ENCODE measurements around the gene NUMA1. TPM values are rescaled to one million over a fixed set of nuclear protein-coding genes. Genes with fewer than 3 reads are reported as not detected.

The NUMA1 gene
- total RNA-seq, 2 donors from 2014 or later: 102 to 130 TPM

GRCh38 chr11:71990701-71991100, 89.6 kb downstream of the NUMA1 start:
- no peak overlapping the region for H3K27ac ChIP-seq
- TF ChIP-seq, protein P1, sequence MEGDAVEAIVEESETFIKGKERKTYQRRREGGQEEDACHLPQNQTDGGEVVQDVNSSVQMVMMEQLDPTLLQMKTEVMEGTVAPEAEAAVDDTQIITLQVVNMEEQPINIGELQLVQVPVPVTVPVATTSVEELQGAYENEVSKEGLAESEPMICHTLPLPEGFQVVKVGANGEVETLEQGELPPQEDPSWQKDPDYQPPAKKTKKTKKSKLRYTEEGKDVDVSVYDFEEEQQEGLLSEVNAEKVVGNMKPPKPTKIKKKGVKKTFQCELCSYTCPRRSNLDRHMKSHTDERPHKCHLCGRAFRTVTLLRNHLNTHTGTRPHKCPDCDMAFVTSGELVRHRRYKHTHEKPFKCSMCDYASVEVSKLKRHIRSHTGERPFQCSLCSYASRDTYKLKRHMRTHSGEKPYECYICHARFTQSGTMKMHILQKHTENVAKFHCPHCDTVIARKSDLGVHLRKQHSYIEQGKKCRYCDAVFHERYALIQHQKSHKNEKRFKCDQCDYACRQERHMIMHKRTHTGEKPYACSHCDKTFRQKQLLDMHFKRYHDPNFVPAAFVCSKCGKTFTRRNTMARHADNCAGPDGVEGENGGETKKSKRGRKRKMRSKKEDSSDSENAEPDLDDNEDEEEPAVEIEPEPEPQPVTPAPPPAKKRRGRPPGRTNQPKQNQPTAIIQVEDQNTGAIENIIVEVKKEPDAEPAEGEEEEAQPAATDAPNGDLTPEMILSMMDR (IDR thresholded peaks at IDR 0.05): no peak
- no peak for DNase-seq (ENCODE audit: low spot score)

DNA sequence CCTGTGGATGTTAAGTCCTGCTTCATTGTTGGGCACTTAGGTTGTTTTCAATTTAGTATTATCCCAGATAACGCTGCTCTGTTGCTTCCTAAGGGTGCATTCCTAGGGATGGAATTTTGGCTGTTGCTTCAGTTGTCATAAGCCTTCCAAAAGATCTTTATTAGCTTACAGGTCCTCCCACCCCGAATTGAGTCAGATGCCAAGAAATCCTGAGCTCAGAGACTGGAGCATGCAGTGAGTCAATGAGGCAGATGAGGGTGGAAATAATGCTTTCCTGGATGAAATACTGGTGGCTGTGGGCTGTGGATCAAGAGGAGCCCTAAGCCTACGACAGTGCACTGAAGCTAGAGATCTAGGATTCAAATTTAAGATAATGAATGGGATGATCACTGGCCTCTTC, 92.3 kb downstream of the NUMA1 start:
- Histone ChIP-seq H3K27me3 (no peaks in the 10 kb centered on the region), H3K9me3 (no peaks in the 10 kb centered on the region), H3K36me3 (peaks cover 15% of the 10 kb centered on the region), H3K27ac (no peak overlapping the region), H3K4me1 (peaks cover 0 to 4% of the 10 kb centered on the region in 2 donors), H3K4me3 (no peak overlapping the region)
- no peak for DNase-seq (ENCODE audit: low spot score)
- TF ChIP-seq, protein P1 (IDR thresholded peaks at IDR 0.05): no peak

More at GRCh38 chr11:71990701-71991100, 89.6 kb downstream of the NUMA1 start:
- no peaks in the 10 kb centered on the region for H3K27me3 ChIP-seq
- H3K36me3 ChIP-seq: peaks cover 4% of the 10 kb centered on the region
- peaks cover 0 to 4% of the 10 kb centered on the region in 2 donors for H3K4me1 ChIP-seq
- no peak overlapping the region for H3K4me3 ChIP-seq
- no peaks in the 10 kb centered on the region for H3K9me3 ChIP-seq

DNA sequence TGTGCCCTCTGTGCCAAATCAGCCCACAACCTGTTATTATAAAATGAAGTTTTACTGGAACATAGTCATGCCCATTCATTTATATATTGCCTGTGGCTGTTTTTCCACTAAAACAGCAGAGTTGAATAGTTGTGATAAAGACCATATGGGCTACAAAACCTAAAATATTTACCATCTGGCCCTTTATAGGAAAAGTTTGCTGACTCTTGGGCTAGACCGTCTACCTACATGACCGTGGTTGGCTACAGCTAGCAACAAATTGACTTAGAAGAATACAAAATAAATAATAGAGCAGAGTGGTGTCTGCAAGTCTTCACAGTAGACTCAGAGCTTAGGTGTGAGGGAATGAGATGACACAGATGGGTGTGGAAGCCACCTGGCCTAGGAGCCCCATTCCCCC, 92.8 kb downstream of the NUMA1 start:
- TF ChIP-seq, protein P1 (IDR thresholded peaks at IDR 0.05): no peak
- H3K4me3 ChIP-seq: no peak overlapping the region
- H3K27me3 ChIP-seq: no peaks in the 10 kb centered on the region
- no peaks in the 10 kb centered on the region for H3K9me3 ChIP-seq
- DNase-seq (ENCODE audit: low spot score): no peak
- H3K4me1 ChIP-seq: peaks cover 0 to 4% of the 10 kb centered on the region in 2 donors
- peaks cover 16% of the 10 kb centered on the region for H3K36me3 ChIP-seq
- H3K27ac ChIP-seq: no peak overlapping the region

GRCh38 chr11:71986131-71986530, 94.2 kb downstream of the NUMA1 start:
- Histone ChIP-seq H3K36me3 (peaks cover 16% of the 10 kb centered on the region), H3K27ac (no peak overlapping the region)
- no peak for DNase-seq (ENCODE audit: low spot score)

DNA sequence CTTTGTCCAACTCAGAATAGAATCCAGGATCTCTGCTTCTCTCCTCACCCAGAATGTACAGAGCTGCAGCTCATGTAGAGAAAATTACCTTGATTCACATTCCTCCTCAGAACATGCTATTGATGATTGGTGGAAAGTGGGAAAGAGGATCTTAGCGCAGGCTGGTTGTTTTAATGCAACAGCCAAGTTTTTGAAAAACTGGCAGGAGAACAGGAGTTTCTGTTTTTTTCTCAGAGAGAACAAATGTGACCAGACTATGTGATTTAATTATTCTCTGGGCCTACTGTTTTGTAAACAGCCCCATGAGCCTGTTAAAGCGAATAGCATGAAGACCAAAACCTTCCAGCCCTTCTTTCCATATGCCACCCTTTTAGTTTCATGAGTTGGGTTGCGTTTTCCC, 100.7 kb downstream of the NUMA1 start:
- no peaks in the 10 kb centered on the region for H3K27me3 ChIP-seq

More at GRCh38 chr11:71986131-71986530, 94.2 kb downstream of the NUMA1 start:
- TF ChIP-seq, protein P1 (IDR thresholded peaks at IDR 0.05): no peak
- Histone ChIP-seq H3K4me3 (no peak overlapping the region), H3K27me3 (no peaks in the 10 kb centered on the region), H3K9me3 (no peaks in the 10 kb centered on the region), H3K4me1 (peaks cover 0 to 4% of the 10 kb centered on the region in 2 donors)

More for the DNA sequence above, 100.7 kb downstream of the NUMA1 start:
- DNase-seq (ENCODE audit: low spot score): no peak
- no peaks in the 10 kb centered on the region for H3K4me1 ChIP-seq
- no peak overlapping the region for H3K4me3 ChIP-seq
- H3K36me3 ChIP-seq: peaks cover 12% of the 10 kb centered on the region
- H3K27ac ChIP-seq: no peak overlapping the region
- TF ChIP-seq, protein P1 (IDR thresholded peaks at IDR 0.05): no peak
- H3K9me3 ChIP-seq: no peaks in the 10 kb centered on the region

Measured in right atrium auricular region (tissue), 2 donors.